22Rv1 (cell line): ENCODE results near the gene MTFR1L.

ENCODE experiments used
- CTCF ChIP-seq: fragments of 450-650 bp; IDR thresholded peaks from 2 replicates; pipeline ENCODE4 v1.5.1; 2017; ENCODE audit warnings: mild to moderate bottlenecking
- ZFX ChIP-seq: fragments of 450-650 bp; IDR thresholded peaks from 2 replicates; pipeline ENCODE4 v1.6.1; 2017; ENCODE audit warnings: antibody characterized with exemption, borderline replicate concordance

GRCh38 chr1:25845664-25846063 is 25.9 kb downstream of the MTFR1L start:
- TF ChIP-seq CTCF (no peak), ZFX (no peak)
